GM19395 (cell line): ENCODE measurements around the gene SERP1.

Experiments
- ATAC-seq: cut with Tn5 transposase; IDR thresholded peaks from one replicate; pipeline ENCODE4 v1.9.1; 2021; ENCODE audit warnings: mild to moderate bottlenecking, moderate library complexity; ENCODE audit not compliant: unreplicated experiment

SERP1 gene

GRCh38 chr3:150494411-150494977, 51.8 kb downstream of the SERP1 start:
- ATAC-seq, result no peak
